Body of pancreas (tissue), 4 donors: ENCODE results near the gene EFCAB11. TPM values are rescaled to one million over a fixed set of nuclear protein-coding genes. Genes with fewer than 3 reads are reported as not detected.
A peak's percentile ranks its signal among the peaks of the same experiment; 100 is the strongest.

Source experiments
- ATAC-seq: fragments of 150-250 bp; one replicate; pipeline ENCODE4 v1.9.1; 2016
- DNase-seq, 4 donors: peaks; one replicate each; pipeline ENCODE4 v3.0.0-alpha.2; 2019
- H3K27ac ChIP-seq, 4 donors: fragments of 200-600 bp; sonication (generic); 1 replicate in 3 of 4; 2 replicates in 1 of 4; pipeline versions ENCODE4 v1.5.1 to v1.6.1; 2016 to 2019; ENCODE audit warnings: mild to moderate bottlenecking in 1 of 4, mixed read lengths in 1 of 4, moderate library complexity in 1 of 4
- H3K27me3 ChIP-seq, 2 donors: fragments of 200-600 bp; sonication (generic); one replicate each; pipeline ENCODE4 v1.6.0; 2016; ENCODE audit warnings: mild to moderate bottlenecking in 1 of 2
- H3K36me3 ChIP-seq, 2 donors: fragments of 200-600 bp; sonication (generic); replicated peaks in 1 of 2; 2 replicates each; pipeline ENCODE4 v1.5.1; 2016; ENCODE audit warnings: low read depth in 2 of 2; ENCODE audit not compliant: insufficient read depth in 1 of 2
- H3K4me1 ChIP-seq: fragments of 200-600 bp; sonication (generic); one replicate; pipeline ENCODE4 v1.6.0; 2016
- H3K4me3 ChIP-seq, 2 donors: fragments of 200-600 bp; sonication (generic); 1 replicate in 1 of 2; 2 replicates in 1 of 2; pipeline ENCODE4 v1.5.1; 2016 to 2019
- H3K9me3 ChIP-seq, 3 donors: fragments of 200-600 bp; sonication (generic); 1 replicate in 2 of 3; 2 replicates in 1 of 3; pipeline ENCODE4 v1.5.1; 2016
- CTCF ChIP-seq, 7 experiments: fragments of 450-650 bp in 4 of 7; fragments of 200-600 bp in 3 of 7; sonication (generic) in 3 of 7; IDR thresholded peaks; one replicate each; pipeline ENCODE4 v1.5.1; 2016 to 2019; ENCODE audit warnings: antibody characterized with exemption in 7 of 7
- POLR2A ChIP-seq, 3 donors: fragments of 450-650 bp; IDR thresholded peaks; one replicate each; pipeline ENCODE4 v1.6.1; 2016; ENCODE audit warnings: antibody characterized with exemption in 3 of 3, mild to moderate bottlenecking in 2 of 3
- WGBS, 2 donors: methylation state at CpG; one replicate each; pipeline ENCODE4 v1.1.5; 2017; 5-methylcytosine and 5-hydroxymethylcytosine counted together
- intact Hi-C: fragments of 100-400 bp; cut with DNase I; formaldehyde crosslinking; loops from one replicate; pipeline ENCODE4 v1.15.1; 2023
- total RNA-seq, 2 donors: library from RNA; depleted of rRNA; stranded (reverse); fragments of >200 nt; gene quantifications; one replicate each; pipeline ENCODE4 v1.1.0, GENCODE V29; 2016

The EFCAB11 gene
- total RNA-seq, 2 donors from 2014 or later = 1.6 to 2.9 TPM

GRCh38 chr14:89973234-89973823 is 18.8 kb upstream of the EFCAB11 start:
- no peaks in the 10 kb centered on the region for H3K4me1 ChIP-seq
- ATAC-seq (peak; percentile 65), DNase-seq (peak; percentile 54 to 69 (median 55))
- WGBS, 2 donors = 51 to 59% methylated on average over 7 of the region's 7 CpGs
- H3K27ac ChIP-seq = no peak overlapping the region
- intact Hi-C loops = no loop called here
- H3K27me3 ChIP-seq = no peaks in the 10 kb centered on the region
- no peak for TF ChIP-seq POLR2A (IDR thresholded peaks at IDR 0.05)
- TF ChIP-seq CTCF (IDR thresholded peaks at IDR 0.05) = peak; percentile 39 to 82 (median 63)
- H3K9me3 ChIP-seq = no peaks in the 10 kb centered on the region
- peaks cover 0 to 10% of the 10 kb centered on the region in 2 donors for H3K36me3 ChIP-seq
- H3K4me3 ChIP-seq = no peak overlapping the region

- no peak overlapping the region for H3K27ac ChIP-seq
- ATAC-seq (no peak), DNase-seq (no peak)
- 84 to 94% methylated on average over 1 of the region's 1 CpG for WGBS, 2 donors
- no peaks in the 10 kb centered on the region for H3K27me3 ChIP-seq
- H3K4me1 ChIP-seq = no peaks in the 10 kb centered on the region
- no peaks in the 10 kb centered on the region for H3K9me3 ChIP-seq
- H3K4me3 ChIP-seq = no peak overlapping the region
- H3K36me3 ChIP-seq = peaks cover 0 to 4% of the 10 kb centered on the region in 2 donors
- intact Hi-C loops = no loop called here
- TF ChIP-seq CTCF (IDR thresholded peaks at IDR 0.05) (no peak), POLR2A (IDR thresholded peaks at IDR 0.05) (no peak)
Measured at GRCh38 chr14:89965839-89966238, 11.3 kb upstream of the EFCAB11 start.

- ATAC-seq = no peak
- peaks cover 0 to 2% of the 10 kb centered on the region in 2 donors for H3K36me3 ChIP-seq
Measured at GRCh38 chr14:89963288-89963978, 8.9 kb upstream of the EFCAB11 start.

GRCh38 chr14:89960914-89961313 is 6.4 kb upstream of the EFCAB11 start:
- ATAC-seq = no peak
- Histone ChIP-seq H3K36me3 (peaks cover 0 to 2% of the 10 kb centered on the region in 2 donors), H3K4me1 (peaks cover 15% of the 10 kb centered on the region), H3K4me3 (no peak overlapping the region), H3K27ac (no peak overlapping the region), H3K9me3 (no peaks in the 10 kb centered on the region), H3K27me3 (no peaks in the 10 kb centered on the region)
- 57 to 66% methylated on average over 3 of the region's 3 CpGs for WGBS, 2 donors
- TF ChIP-seq CTCF (IDR thresholded peaks at IDR 0.05) = no peak
- no peak for TF ChIP-seq POLR2A (IDR thresholded peaks at IDR 0.05)
- DNase-seq = no peak
- intact Hi-C loops = no loop called here

More at GRCh38 chr14:89963288-89963978, 8.9 kb upstream of the EFCAB11 start:
- Histone ChIP-seq H3K4me1 (no peaks in the 10 kb centered on the region), H3K27ac (no peak overlapping the region), H3K4me3 (no peak overlapping the region), H3K27me3 (no peaks in the 10 kb centered on the region), H3K9me3 (no peaks in the 10 kb centered on the region)
- no peak for DNase-seq
- TF ChIP-seq CTCF (IDR thresholded peaks at IDR 0.05) = no peak
- TF ChIP-seq POLR2A (IDR thresholded peaks at IDR 0.05) = no peak
- 86 to 88% methylated on average over 10 of the region's 10 CpGs for WGBS, 2 donors
- intact Hi-C loops = no loop called here
